GM15510 (cell line): ENCODE measurements around the gene ZC3H8.

Experiments
- POLR2A ChIP-seq: IDR thresholded peaks from 3 replicates; pipeline ENCODE4 v1.6.1; 2011; ENCODE audit warnings: borderline replicate concordance; ENCODE audit not compliant: insufficient read length; ENCODE audit errors: extremely low read depth

Gene ZC3H8

GRCh38 chr2:112254466-112255240, at the start of gene ZC3H8:
Gene ZC3H8 (minus strand): TSS chr2:112255042. CDS start chr2:112254981, 61 bp downstream.
- peak; percentile 93 for TF ChIP-seq POLR2A

- no peak for TF ChIP-seq POLR2A
Observed at GRCh38 chr2:112304298-112304941, 49.6 kb upstream of the ZC3H8 start.

- no peak for TF ChIP-seq POLR2A
Observed at GRCh38 chr2:112301973-112302372, 47.1 kb upstream of the ZC3H8 start.

GRCh38 chr2:112301171-112301584, 46.3 kb upstream of the ZC3H8 start:
- no peak for TF ChIP-seq POLR2A

- TF ChIP-seq POLR2A: no peak
Observed at GRCh38 chr2:112296407-112296806, 41.6 kb upstream of the ZC3H8 start.

GRCh38 chr2:112295407-112296078, 40.7 kb upstream of the ZC3H8 start:
- TF ChIP-seq POLR2A: no peak

GRCh38 chr2:112293636-112294401, 39.0 kb upstream of the ZC3H8 start:
- TF ChIP-seq POLR2A: no peak

- no peak for TF ChIP-seq POLR2A
Observed at GRCh38 chr2:112290648-112291047, 35.8 kb upstream of the ZC3H8 start.

- TF ChIP-seq POLR2A: no peak
Observed at GRCh38 chr2:112290088-112290487, 35.2 kb upstream of the ZC3H8 start.

- TF ChIP-seq POLR2A: no peak
Observed at GRCh38 chr2:112277596-112278220, 22.9 kb upstream of the ZC3H8 start.

GRCh38 chr2:112276954-112277353, 22.1 kb upstream of the ZC3H8 start:
- no peak for TF ChIP-seq POLR2A

GRCh38 chr2:112275887-112276773, 21.3 kb upstream of the ZC3H8 start:
- peak; percentile 52 for TF ChIP-seq POLR2A

- TF ChIP-seq POLR2A: peak; percentile 98
Observed at GRCh38 chr2:112275311-112275886, 20.6 kb upstream of the ZC3H8 start, which contains the start of gene ZC3H6. Gene ZC3H6 (plus strand): TSS chr2:112275597. CDS start chr2:112275995, 398 bp downstream.
